Measurements from ENCODE around the gene AEBP1. TPM values are rescaled to one million over a fixed set of nuclear protein-coding genes. Genes with fewer than 3 reads are reported as not detected.

The AEBP1 gene
- total RNA-seq, 1 donor = 148 TPM

DNA sequence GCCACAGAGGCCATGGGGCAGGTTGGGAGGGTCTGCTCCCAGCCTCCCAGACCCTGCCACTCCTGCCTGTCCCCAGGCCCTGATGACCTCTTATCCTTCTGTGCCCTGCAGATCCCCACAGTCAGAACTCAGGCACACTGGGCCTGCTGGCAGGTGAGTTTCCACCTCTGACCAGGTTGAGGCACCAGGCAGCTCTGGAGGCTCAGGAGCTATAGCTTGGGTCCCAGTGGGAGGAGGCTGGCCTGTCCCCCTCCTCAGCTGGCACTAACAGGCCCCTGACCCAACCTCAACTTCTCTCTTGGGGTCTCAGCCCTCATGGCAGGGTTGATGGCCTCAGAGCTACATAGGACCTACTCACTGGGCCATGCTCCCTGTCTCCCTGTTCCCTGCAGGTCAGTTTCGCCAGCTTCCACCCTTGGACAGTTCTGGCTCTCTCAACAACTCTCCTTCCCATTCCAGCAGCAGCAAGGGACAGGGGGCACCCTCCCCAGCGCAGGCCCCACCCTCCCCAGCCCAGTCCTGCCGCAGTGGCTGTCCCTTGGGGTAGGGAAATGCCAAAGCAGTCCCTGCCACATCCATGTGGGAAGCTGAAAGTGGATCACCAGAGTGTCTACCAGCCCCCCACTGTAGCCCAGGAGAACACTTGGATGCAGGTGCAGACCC is 2.7 kb upstream of the AEBP1 start:
- no peak overlapping the region for H3K4me3 ChIP-seq (ENCODE audit: low read depth, low read length)
- TF ChIP-seq, protein P1, sequence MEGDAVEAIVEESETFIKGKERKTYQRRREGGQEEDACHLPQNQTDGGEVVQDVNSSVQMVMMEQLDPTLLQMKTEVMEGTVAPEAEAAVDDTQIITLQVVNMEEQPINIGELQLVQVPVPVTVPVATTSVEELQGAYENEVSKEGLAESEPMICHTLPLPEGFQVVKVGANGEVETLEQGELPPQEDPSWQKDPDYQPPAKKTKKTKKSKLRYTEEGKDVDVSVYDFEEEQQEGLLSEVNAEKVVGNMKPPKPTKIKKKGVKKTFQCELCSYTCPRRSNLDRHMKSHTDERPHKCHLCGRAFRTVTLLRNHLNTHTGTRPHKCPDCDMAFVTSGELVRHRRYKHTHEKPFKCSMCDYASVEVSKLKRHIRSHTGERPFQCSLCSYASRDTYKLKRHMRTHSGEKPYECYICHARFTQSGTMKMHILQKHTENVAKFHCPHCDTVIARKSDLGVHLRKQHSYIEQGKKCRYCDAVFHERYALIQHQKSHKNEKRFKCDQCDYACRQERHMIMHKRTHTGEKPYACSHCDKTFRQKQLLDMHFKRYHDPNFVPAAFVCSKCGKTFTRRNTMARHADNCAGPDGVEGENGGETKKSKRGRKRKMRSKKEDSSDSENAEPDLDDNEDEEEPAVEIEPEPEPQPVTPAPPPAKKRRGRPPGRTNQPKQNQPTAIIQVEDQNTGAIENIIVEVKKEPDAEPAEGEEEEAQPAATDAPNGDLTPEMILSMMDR (IDR thresholded peaks at IDR 0.05; ENCODE audit: insufficient read depth, low read depth, low read length) = no peak
- no peak for DNase-seq (ENCODE audit: low read depth)

DNA sequence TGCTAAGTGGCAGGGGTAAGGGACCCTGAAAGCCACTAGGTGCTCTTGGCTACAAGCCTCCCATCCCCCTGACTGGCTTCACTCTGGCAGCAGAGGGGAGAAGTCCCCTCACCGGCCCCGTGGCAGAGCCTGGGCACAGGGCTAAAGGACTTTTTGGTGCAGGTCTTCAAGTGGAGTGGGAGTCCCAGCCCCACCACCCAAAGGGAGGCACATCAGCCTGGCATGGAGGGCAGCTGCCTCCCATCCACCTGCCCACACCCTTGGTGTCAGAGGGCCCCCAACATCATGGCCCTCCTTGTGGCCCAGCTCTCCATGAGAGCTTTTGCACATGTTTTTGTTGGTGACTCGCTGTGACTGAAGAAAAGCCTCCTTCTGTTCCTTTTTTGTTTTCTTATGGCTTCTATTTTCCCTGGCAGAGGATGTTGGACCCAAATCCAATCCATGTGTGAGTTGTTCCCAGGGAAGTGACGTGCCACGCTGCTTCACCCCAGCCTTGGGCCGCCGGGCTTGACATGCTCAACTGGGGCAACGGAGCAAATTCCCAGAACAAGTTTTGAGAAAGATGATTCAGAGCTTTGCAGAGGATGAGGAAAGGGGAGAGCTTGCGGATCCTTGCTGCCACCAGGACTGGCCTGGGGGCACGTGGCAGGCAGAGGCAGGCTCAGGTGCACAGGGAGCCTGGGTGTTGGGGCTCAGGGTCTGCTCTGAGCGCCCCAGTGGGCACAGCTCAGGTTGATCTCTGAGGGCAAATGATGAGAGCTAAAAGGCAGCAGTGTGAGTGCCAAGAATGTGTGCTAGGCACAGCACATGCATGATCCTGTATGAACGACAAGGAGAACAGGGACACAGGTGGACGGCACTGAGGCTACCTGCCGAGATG is 1.9 kb upstream of the AEBP1 start:
- H3K4me3 ChIP-seq (ENCODE audit: low read depth, low read length) = no peak overlapping the region
- TF ChIP-seq, protein P1 (IDR thresholded peaks at IDR 0.05; ENCODE audit: insufficient read depth, low read depth, low read length) = no peak
- DNase-seq (ENCODE audit: low read depth) = peak; percentile 35

DNA sequence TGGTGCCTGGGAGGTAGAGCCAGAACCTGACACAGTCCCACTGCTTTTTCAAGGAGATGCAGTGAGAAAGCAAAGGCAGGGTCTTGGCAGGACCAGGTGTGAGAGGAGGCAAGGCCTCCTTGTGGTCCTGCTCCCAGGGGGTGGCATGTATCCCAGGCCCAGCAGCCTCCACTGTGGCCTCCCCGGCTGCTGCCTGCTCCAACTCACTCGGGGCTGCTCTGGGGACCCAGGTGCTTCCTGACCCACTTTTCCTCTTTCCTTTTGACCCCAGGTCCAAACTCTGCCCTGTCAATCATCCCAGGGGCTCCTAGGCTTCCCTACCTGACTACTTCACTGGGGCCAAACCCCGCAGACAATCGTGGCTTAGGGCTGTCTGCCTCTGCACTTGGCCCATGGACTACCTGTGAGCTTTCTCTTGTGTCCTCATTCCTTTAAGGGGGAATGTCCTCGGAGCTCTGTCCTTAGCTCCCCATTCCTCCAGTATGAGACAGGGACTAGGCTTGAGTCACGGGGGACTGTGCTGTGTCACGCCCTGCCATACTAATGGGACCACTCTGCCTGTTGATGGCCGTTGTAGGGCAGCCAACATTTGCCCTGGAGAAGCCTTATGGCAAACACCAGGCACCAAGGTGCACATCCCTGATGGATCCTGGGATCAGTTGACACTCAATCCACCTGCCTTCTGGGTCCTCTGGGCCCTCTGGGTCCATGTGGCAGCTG is 1.1 kb upstream of the AEBP1 start:
- DNase-seq (ENCODE audit: low read depth) = no peak
- TF ChIP-seq, protein P1 (IDR thresholded peaks at IDR 0.05; ENCODE audit: insufficient read depth, low read depth, low read length) = no peak
- H3K4me3 ChIP-seq (ENCODE audit: low read depth, low read length) = no peak overlapping the region

DNA sequence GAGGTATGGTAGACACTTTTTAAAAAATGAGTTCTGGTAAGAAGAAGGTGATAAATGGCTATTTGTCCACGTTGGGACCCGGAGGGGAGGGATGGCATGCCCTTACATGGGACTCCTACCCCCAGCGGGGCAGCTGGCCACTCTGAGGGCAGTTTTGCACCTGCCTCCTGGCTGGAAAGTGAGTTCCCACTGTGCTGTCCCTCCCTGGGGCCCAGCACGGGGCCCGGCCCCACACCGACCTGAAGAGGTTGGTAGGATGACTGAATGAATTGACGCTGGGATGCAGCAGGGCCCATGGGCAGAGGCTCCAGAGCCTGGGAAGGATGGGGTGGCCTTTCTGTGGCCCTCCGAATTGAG is 601 bp upstream of the AEBP1 start:
- no peak overlapping the region for H3K4me3 ChIP-seq (ENCODE audit: low read depth, low read length)
- TF ChIP-seq, protein P1 (IDR thresholded peaks at IDR 0.05; ENCODE audit: insufficient read depth, low read depth, low read length) = no peak
- no peak for DNase-seq (ENCODE audit: low read depth)

DNA sequence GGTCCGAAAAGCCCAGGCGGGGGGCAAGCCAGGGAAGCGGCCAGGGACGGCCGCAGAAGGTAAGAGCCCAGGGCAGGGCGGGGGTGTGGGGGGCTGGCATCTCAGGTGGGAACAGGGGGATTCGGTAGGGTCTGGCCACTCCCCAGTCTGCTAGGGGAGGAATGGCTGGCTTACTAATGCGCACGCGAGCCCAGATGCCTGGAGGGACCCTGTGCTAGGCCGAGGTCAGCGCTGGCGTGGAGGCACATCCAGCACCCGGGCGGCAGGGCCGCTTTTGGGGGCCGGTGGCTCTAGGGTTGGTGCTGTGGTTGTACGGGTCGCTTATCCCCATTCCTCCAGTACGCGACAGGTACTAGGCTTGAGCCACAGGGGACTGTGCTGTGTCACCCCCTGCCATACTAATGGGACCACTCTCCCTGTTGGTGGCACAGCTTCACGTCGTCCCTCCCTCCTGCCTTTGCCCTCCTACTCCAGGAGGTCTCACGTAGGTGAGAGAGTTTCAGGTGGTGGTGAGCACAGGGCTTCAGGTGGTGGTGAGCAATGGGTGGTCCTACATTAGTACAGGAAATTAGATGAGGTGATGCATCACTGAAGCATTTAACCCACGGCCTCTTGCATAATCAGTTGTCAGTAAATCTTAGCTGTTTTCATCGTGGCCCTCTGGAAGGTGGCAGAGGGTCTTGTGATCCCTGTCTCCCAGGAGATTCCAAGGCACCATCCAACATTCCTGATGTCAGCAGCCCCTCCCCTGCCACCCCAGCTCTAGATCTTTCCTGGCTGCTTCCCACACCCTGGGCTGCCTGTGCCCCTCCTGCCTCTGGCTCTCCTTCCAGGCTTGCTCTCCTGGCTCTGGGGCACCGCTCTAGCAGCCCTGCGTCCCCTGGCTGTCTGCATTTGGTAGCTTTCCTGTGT is 971 bp downstream of the AEBP1 start:
- H3K4me3 ChIP-seq (ENCODE audit: low read depth, low read length) = peak overlapping the region; percentile 87
- peak; percentile 86 for DNase-seq (ENCODE audit: low read depth)

More for the DNA sequence above, 971 bp downstream of the AEBP1 start:
- TF ChIP-seq, protein P1 (IDR thresholded peaks at IDR 0.05; ENCODE audit: insufficient read depth, low read depth, low read length) = peak; percentile 19
